HFF-Myc (cell line): ENCODE data around the gene NUPR1.

Source experiments
- DNase-seq: peaks from one replicate; pipeline ENCODE4 v3.0.0-alpha.2; 2011; ENCODE audit warnings: low read depth; ENCODE audit errors: extremely low read depth
- H3K4me3 ChIP-seq: replicated peaks from 2 replicates; pipeline ENCODE4 v1.5.1; 2011; ENCODE audit warnings: low read depth, mild to moderate bottlenecking, control low read depth, low read length
- CTCF ChIP-seq: IDR thresholded peaks from 2 replicates; pipeline ENCODE4 v1.5.1; 2012; ENCODE audit warnings: mild to moderate bottlenecking, low read depth, low read length, control low read depth; ENCODE audit errors: missing control alignments

The NUPR1 gene

GRCh38 chr16:28538733-28539596, at the start of gene NUPR1:
TSS of gene NUPR1 (minus strand) at chr16:28538974. CDS start at chr16:28538907, 67 bp downstream.
- TF ChIP-seq CTCF: no peak
- peak; percentile 85 for DNase-seq
- H3K4me3 ChIP-seq: peak within 1 kb of the TSS; percentile 32

GRCh38 chr16:28587386-28587785, 48.6 kb upstream of the NUPR1 start:
- DNase-seq: no peak
- no peak for TF ChIP-seq CTCF
- no peak overlapping the region for H3K4me3 ChIP-seq

GRCh38 chr16:28586466-28586865, 47.7 kb upstream of the NUPR1 start:
- no peak for TF ChIP-seq CTCF
- no peak overlapping the region for H3K4me3 ChIP-seq
- no peak for DNase-seq

GRCh38 chr16:28585674-28586073, 46.9 kb upstream of the NUPR1 start:
- DNase-seq: no peak
- no peak overlapping the region for H3K4me3 ChIP-seq
- TF ChIP-seq CTCF: no peak

GRCh38 chr16:28580726-28581315, 42.0 kb upstream of the NUPR1 start:
- no peak for DNase-seq

GRCh38 chr16:28575446-28576109, 36.8 kb upstream of the NUPR1 start:
- no peak overlapping the region for H3K4me3 ChIP-seq
- no peak for TF ChIP-seq CTCF
- no peak for DNase-seq

More at GRCh38 chr16:28580726-28581315, 42.0 kb upstream of the NUPR1 start:
- H3K4me3 ChIP-seq: no peak overlapping the region
- TF ChIP-seq CTCF: no peak
